ENCODE measurements around the gene LRSAM1.

Gene LRSAM1

GRCh38 chr9:127550751-127551150 is 99.4 kb downstream of the LRSAM1 start:
- no peak for DNase-seq (ENCODE audit: low read depth)
